Spleen (tissue), 7 donors: ENCODE measurements around the gene MRPS34.

Experiments
- POLR2A ChIP-seq, 3 donors: fragments of 450-650 bp; IDR thresholded peaks; one replicate each; pipeline ENCODE4 v1.5.1; 2017; ENCODE audit warnings: antibody characterized with exemption in 3 of 3, mild to moderate bottlenecking in 1 of 3
- POLR2AphosphoS5 ChIP-seq, 3 donors: sonication (generic); formaldehyde crosslinking; IDR thresholded peaks; one replicate each; pipeline ENCODE4 v1.5.1; 2017; ENCODE audit warnings: antibody characterized with exemption in 3 of 3
- TF ChIP-seq, protein P1 (sequence below), 11 experiments: fragments of 200-600 bp in 7 of 11; fragments of 450-650 bp in 4 of 11; sonication (generic) in 4 of 11; IDR thresholded peaks in 8 of 11; conservative IDR thresholded peaks in 3 of 11; 1 replicate in 7 of 11; 2 replicates in 4 of 11; pipeline versions ENCODE4 v1.4.0 to v1.8.0; 2016 to 2021; ENCODE audit warnings: antibody characterized with exemption in 11 of 11, inconsistent platforms in 4 of 11, mild to moderate bottlenecking in 1 of 11
- donor health status: DM: no; HTN: no; CAD: no; lungs with moderate emphysema.
- donor health status: DM: no; HTN: no; CAD: no.
- donor health status: DM: no; HTN: no; CAD: no.

DNA sequence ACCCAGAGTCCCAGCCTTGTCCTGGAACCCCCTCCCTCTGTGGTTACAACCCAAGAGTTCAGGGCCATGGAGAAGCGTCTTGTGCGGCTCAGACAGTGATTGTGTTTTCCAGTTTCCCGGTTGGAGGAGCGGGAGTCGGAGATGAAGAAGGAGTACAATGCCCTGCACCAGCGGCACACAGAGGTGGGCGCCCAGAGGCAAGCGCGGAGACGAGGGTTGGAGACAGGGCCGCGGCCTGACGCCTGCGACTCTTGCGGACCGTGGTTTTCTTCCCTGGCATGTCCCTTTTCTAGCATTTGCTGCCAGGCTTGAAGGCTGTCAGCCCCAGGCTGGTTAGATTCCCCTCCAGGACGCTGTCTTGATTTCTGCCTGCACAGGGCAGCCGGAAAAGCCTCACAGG, 43.9 kb downstream of the MRPS34 start:
- TF ChIP-seq, protein P1, sequence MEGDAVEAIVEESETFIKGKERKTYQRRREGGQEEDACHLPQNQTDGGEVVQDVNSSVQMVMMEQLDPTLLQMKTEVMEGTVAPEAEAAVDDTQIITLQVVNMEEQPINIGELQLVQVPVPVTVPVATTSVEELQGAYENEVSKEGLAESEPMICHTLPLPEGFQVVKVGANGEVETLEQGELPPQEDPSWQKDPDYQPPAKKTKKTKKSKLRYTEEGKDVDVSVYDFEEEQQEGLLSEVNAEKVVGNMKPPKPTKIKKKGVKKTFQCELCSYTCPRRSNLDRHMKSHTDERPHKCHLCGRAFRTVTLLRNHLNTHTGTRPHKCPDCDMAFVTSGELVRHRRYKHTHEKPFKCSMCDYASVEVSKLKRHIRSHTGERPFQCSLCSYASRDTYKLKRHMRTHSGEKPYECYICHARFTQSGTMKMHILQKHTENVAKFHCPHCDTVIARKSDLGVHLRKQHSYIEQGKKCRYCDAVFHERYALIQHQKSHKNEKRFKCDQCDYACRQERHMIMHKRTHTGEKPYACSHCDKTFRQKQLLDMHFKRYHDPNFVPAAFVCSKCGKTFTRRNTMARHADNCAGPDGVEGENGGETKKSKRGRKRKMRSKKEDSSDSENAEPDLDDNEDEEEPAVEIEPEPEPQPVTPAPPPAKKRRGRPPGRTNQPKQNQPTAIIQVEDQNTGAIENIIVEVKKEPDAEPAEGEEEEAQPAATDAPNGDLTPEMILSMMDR (IDR thresholded peaks at IDR 0.05 in 8 of 11, conservative IDR thresholded peaks at IDR 0.05 in 3 of 11) = no peak
- TF ChIP-seq POLR2A (IDR thresholded peaks at IDR 0.05) (no peak), POLR2AphosphoS5 (IDR thresholded peaks at IDR 0.05) (peak in 1 of 3 donors; percentile 23)
